Activated CD8-positive, alpha-beta memory T cell treated with anti-CD3 and anti-CD28 coated beads, Interleukin-2, amount 50 U/mL, for 48 hours (primary cell): ENCODE measurements around the gene MCEMP1.

ENCODE experiments used
- DNase-seq: peaks from one replicate; pipeline ENCODE4 v3.0.0-alpha.2; 2020

MCEMP1 gene

GRCh38 chr19:7672522-7672921 lies 4.4 kb upstream of the MCEMP1 start:
- DNase-seq = no peak

GRCh38 chr19:7674010-7675005 lies 2.6 kb upstream of the MCEMP1 start:
- no peak for DNase-seq

- DNase-seq = no peak
Observed at GRCh38 chr19:7676376-7676775, 514 bp upstream of the MCEMP1 start.

GRCh38 chr19:7677669-7678311 lies 900 bp downstream of the MCEMP1 start:
- DNase-seq = no peak

DNA sequence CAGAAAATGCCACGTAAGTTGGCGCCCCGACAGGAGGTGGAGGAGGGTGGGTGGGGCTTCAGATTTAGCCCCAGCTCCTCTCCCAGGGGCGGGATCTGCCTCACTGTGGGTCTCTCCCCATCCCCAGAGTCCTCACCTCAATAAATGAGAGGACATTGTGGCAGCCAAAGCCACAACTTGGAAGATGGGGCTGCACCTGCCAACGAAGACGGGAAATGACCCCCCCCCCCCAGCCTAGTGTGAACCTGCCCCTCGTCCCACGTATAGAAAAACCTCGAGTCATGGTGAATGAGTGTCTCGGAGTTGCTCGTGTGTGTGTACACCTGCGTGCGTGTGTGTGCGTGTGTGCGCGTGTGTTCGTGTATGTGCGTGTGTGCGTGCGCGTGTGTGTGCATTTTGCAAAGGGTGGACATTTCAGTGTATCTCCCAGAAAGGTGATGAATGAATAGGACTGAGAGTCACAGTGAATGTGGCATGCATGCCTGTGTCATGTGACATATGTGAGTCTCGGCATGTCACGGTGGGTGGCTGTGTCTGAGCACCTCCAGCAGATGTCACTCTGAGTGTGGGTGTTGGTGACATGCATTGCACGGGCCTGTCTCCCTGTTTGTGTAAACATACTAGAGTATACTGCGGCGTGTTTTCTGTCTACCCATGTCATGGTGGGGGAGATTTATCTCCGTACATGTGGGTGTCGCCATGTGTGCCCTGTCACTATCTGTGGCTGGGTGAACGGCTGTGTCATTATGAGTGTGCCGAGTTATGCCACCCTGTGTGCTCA lies 2.3 kb downstream of the MCEMP1 start:
- DNase-seq = peak; percentile 73

- no peak for DNase-seq
Observed at GRCh38 chr19:7679771-7680605, 3.1 kb downstream of the MCEMP1 start.

GRCh38 chr19:7680606-7681339 lies 3.9 kb downstream of the MCEMP1 start, which contains the start of gene TRAPPC5:
Gene TRAPPC5 (plus strand): TSS chr19:7680833. CDS start chr19:7682254, 1,421 bp downstream.
- DNase-seq = peak; percentile 95

- peak; percentile 88 for DNase-seq
Observed at GRCh38 chr19:7681340-7682174, 4.7 kb downstream of the MCEMP1 start.

GRCh38 chr19:7682175-7682855 lies 5.4 kb downstream of the MCEMP1 start:
- DNase-seq = no peak

DNA sequence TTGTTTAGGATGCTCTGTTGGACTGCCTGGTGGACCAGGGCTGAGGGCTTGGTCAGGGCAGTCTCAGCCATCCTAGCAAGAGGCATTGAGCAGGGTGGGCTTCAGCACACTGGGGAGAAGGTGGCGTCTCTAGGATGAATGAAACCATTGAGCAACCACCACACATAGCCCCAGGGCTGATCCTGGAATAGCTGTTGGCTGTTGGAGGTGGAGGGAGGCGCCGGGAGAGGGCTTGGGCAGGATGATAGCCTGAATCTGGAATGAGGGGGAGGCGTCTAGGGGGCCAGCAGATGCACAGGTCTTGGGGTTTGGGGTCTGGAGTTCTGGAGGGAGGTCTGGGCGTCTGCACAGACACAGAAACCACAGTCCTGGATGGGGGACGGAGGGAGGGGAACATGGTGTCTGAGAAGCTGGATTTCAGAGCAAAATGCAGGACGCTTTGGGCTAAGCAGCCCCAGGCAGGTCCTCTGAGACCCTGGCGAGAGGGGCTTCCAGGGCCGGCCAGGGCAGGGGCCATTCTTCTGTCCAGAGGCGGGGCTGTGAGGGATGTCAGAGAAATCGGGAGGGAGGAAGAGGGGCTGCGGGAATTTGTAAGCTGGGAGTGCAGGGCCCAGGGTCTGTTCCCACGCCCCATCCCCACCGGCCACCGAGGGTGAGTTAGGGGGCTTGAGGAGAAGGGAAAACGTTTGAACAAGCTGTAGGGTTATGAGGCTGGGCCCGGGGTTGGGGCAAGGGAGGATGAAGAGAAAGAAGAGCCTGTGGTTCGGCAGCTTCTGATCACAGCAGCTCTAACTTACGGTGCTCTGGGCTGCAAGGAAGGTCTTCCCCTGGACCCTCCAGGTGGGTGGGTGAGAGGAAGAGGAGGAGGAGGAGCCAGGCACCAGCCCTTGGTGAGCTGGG lies 8.9 kb downstream of the MCEMP1 start:
- DNase-seq = no peak

- no peak for DNase-seq
Observed at GRCh38 chr19:7687177-7687576, 10.3 kb downstream of the MCEMP1 start.

- no peak for DNase-seq
Observed at GRCh38 chr19:7689165-7689564, 12.3 kb downstream of the MCEMP1 start.

DNA sequence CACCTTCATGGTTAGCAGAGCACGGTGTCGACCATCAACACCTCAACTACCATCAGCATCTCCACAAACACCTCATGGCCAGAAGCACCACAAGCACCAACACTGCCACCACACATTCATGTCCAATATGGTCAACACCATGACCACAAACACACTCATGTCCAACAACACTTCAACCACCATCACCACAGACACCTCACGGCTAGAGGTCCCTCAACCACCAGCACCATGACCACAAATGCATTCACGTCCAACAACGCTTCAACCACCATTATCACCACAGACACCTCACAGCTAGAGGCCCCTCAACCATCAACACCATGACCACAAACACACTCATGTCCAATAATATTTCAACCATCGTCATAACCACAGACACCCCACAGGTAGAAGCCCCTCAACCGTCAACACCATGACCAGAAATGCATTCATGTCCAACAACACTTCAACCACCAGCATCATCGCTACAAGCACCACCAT lies 13.9 kb downstream of the MCEMP1 start:
- no peak for DNase-seq

- DNase-seq = no peak
Observed at GRCh38 chr19:7691497-7691896, 14.6 kb downstream of the MCEMP1 start.

GRCh38 chr19:7692417-7693088 lies 15.7 kb downstream of the MCEMP1 start:
- no peak for DNase-seq

- DNase-seq = no peak
Observed at GRCh38 chr19:7694499-7694898, 17.6 kb downstream of the MCEMP1 start.

GRCh38 chr19:7697721-7698287 lies 20.9 kb downstream of the MCEMP1 start:
- DNase-seq = no peak

DNA sequence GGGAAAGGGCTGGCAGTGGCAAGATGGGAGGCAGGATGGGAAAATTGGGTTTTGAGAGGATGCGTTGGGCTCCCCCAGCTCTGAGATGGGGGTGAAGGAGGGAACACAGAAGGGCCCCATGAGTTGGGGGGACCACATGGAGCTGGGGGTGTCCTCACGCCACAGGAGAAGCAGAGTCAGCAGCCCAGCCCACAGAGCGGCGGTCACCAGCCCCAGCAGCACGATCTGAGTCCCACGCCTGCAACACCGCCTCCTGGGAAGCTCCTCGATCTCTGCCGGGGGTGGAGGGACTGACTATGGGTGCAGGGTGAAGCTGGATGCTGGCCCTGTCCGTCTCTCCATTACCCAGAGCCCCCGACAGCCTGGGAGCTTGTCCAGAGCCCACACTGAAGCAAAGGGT lies 21.7 kb downstream of the MCEMP1 start:
- DNase-seq = no peak
